ENCODE measurements around the gene SLC43A1.
A peak's percentile ranks its signal among the peaks of the same experiment; 100 is the strongest.

The SLC43A1 gene

GRCh38 chr11:57527056-57527631 is 11.6 kb upstream of the SLC43A1 start:
- peak; percentile 63 for DNase-seq (ENCODE audit: low spot score)

- DNase-seq (ENCODE audit: low spot score) = no peak
These were observed 7.9 kb upstream of the SLC43A1 start for GRCh38 chr11:57523419-57523818.

- DNase-seq (ENCODE audit: low spot score) = no peak
These were observed 5.6 kb upstream of the SLC43A1 start for GRCh38 chr11:57521116-57521515.

- DNase-seq (ENCODE audit: low spot score) = no peak
These were observed 550 bp upstream of the SLC43A1 start for GRCh38 chr11:57516061-57516443.

GRCh38 chr11:57514538-57515331 is 767 bp downstream of the SLC43A1 start:
- no peak for DNase-seq (ENCODE audit: low spot score)

- DNase-seq (ENCODE audit: low spot score) = no peak
These were observed 1.5 kb downstream of the SLC43A1 start for GRCh38 chr11:57513911-57514537.

- DNase-seq (ENCODE audit: low spot score) = no peak
These were observed 2.1 kb downstream of the SLC43A1 start for GRCh38 chr11:57513452-57513795.

- no peak for DNase-seq (ENCODE audit: low spot score)
These were observed 2.7 kb downstream of the SLC43A1 start for GRCh38 chr11:57512646-57513451.

GRCh38 chr11:57511741-57512430 is 3.6 kb downstream of the SLC43A1 start:
- no peak for DNase-seq (ENCODE audit: low spot score)

GRCh38 chr11:57508341-57509170 is 6.9 kb downstream of the SLC43A1 start:
- DNase-seq (ENCODE audit: low spot score) = no peak

- no peak for DNase-seq (ENCODE audit: low spot score)
These were observed 9.0 kb downstream of the SLC43A1 start for GRCh38 chr11:57506522-57506921.

- DNase-seq (ENCODE audit: low spot score) = no peak
These were observed 11.0 kb downstream of the SLC43A1 start for GRCh38 chr11:57504511-57504910.

GRCh38 chr11:57502870-57503269 is 12.6 kb downstream of the SLC43A1 start:
- DNase-seq (ENCODE audit: low spot score) = no peak

GRCh38 chr11:57502376-57502775 is 13.1 kb downstream of the SLC43A1 start:
- no peak for DNase-seq (ENCODE audit: low spot score)

GRCh38 chr11:57501953-57502352 is 13.5 kb downstream of the SLC43A1 start:
- peak; percentile 27 for DNase-seq (ENCODE audit: low spot score)

- no peak for DNase-seq (ENCODE audit: low spot score)
These were observed 14.6 kb downstream of the SLC43A1 start for GRCh38 chr11:57500926-57501325.

GRCh38 chr11:57500515-57500914 is 15.0 kb downstream of the SLC43A1 start:
- no peak for DNase-seq (ENCODE audit: low spot score)

- DNase-seq (ENCODE audit: low spot score) = no peak
These were observed 15.5 kb downstream of the SLC43A1 start for GRCh38 chr11:57499983-57500461.

GRCh38 chr11:57499413-57499982 is 16.0 kb downstream of the SLC43A1 start:
- peak; percentile 83 for DNase-seq (ENCODE audit: low spot score)

- DNase-seq (ENCODE audit: low spot score) = peak; percentile 33
These were observed 17.0 kb downstream of the SLC43A1 start for GRCh38 chr11:57498540-57498939.

Data from kidney tubule cell (primary cell).